Kidney glomerular epithelial cell (primary cell): ENCODE results near the gene MIOX.

Experiments
- DNase-seq: peaks from one replicate; lab custom pipeline; 2025; lab: John Stamatoyannopoulos, UW

MIOX gene

GRCh38 chr22:50490531-50491308 lies 4.1 kb downstream of the MIOX start:
- DNase-seq, result no peak

- DNase-seq, result no peak
These were observed 10.4 kb downstream of the MIOX start for GRCh38 chr22:50497093-50497492.

GRCh38 chr22:50498322-50498890 lies 11.7 kb downstream of the MIOX start:
- peak; percentile 63 for DNase-seq

DNA sequence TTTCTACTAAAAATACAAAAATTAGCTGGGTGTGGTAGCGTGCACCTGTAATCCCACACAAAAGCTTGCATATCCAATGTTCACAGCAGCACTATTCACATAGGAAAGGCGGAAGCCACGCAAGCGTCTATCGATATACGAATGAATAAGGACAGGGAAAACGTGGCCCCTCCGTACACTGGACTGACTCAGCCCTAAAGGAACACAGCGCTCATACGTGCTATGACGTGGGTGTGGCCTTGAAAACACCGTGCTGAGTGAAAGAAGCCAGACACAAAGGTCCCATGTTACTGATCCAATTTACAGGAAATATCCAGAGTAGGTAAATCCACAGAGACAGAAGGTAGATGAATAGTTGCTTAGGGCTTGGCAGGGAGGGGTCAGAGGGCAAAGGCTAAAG lies 13.8 kb downstream of the MIOX start:
- no peak for DNase-seq

GRCh38 chr22:50502096-50502495 lies 15.4 kb downstream of the MIOX start:
- DNase-seq, result no peak

- no peak for DNase-seq
These were observed 16.2 kb downstream of the MIOX start for GRCh38 chr22:50502628-50503474.

DNA sequence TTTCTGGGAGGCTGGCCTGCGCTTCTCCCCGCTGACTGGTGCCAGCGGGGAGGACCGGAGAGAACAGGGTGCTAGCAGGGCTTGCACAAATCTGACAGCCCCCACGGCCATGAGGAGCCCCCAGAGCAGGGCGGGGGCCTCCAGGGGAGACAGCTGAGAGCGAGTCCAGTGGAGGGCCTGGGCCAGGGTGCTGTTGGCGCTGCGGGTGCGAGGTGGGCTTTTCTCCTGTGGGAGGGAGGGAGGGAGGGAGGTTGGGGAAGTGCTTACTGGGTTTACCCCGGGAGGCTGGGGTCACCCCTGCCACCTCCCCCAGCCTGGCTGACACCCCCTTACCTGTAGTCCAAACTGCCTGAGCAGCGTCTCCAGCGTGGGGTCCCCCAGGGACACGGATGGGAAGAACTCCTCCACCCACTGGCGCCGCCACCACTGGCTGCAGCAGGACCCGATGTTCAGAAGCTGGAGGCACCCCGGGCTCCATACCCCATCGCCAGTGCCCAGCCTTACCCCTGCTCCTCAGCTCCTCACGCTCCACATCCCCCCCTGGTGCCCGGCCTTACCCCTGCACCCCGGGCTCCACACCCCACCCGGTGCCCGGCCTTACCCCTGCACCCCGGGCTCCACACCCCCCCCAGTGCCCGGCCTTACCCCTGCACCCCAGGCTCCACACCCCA lies 17.0 kb downstream of the MIOX start:
- DNase-seq, result no peak

GRCh38 chr22:50504369-50505211 lies 17.9 kb downstream of the MIOX start:
- no peak for DNase-seq

GRCh38 chr22:50505276-50505775 lies 18.7 kb downstream of the MIOX start:
- no peak for DNase-seq

GRCh38 chr22:50505776-50506610 lies 19.3 kb downstream of the MIOX start:
- DNase-seq, result no peak

DNA sequence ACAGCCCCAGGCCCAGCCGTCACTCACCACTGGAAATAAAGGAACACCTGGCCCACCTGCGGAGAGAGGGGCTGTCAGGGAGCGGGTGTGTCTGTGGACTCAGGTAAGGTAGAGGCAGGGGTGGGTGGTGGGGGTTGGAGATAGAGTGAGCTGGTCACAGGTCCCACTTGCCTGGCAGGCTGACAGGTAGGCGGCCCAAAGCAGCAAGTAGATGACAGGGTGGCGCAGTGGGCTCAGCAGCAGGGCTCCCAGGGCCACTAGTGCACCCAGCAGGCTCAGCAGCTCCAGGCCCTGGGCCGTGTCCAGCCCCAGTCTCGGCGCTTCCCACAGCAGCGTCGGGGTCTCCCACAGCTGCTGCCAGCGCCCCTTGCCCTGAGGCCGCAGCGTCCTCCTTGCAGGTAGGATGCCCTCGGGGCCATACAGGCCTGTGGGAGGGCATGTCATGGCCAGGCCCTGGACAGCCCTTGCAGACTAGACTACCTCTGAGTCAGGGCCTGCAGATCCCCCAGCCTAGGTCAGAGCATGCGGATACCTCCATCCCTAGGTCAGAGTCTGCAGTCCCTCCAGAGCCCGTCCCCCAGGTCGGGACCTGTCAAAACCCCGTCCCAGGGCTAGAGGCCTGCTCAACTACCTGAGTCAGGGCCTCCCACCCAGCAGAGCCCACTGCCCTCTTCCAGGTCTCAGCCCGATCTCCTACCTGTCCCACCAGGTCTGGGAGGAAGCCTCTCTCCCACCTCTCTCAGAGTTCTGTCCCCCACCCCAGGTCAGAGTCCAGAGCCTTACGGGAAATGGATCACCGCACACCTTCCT lies 20.2 kb downstream of the MIOX start:
- no peak for DNase-seq

DNA sequence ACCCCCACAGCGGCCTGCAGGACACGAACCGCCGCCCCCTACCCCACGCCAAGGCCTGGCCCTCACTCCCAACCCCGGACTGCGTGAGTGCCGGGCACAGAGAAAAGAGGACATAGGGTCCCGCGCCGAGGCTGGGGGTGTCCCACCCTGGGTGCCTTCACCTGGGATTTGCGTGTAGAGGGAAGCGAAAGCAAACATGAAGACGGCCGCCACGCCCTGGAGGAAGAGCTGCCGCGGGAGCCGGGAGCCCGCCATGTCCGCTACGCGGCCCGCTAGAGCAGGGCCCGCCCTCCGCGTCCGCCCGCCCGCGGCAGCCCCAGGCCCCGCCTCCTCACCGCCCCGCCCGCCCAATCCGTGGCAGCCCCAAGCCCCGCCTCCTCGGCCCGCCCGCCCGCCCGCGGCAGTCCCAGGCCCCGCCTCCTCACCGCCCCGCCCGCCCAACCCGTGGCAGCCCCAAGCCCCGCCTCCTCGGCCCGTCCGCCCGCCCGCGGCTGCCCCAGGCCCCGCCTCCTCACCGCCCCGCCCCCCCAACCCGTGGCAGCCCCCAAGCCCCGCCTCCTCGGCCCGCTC lies 20.8 kb downstream of the MIOX start, which contains the start of gene LMF2:
TSS of gene LMF2 (minus strand) at position 282 of the 570 bp plus-strand sequence. CDS start at position 255, 27 bp downstream.
- DNase-seq, result peak; percentile 88

- DNase-seq, result peak; percentile 90
These were observed 21.6 kb downstream of the MIOX start, which contains the start of gene NCAPH2 for GRCh38 chr22:50507991-50508884. TSS of gene NCAPH2 (plus strand) at chr22:50508224. CDS start at chr22:50508338, 114 bp downstream.

- no peak for DNase-seq
These were observed 22.2 kb downstream of the MIOX start for GRCh38 chr22:50508897-50509296.

DNA sequence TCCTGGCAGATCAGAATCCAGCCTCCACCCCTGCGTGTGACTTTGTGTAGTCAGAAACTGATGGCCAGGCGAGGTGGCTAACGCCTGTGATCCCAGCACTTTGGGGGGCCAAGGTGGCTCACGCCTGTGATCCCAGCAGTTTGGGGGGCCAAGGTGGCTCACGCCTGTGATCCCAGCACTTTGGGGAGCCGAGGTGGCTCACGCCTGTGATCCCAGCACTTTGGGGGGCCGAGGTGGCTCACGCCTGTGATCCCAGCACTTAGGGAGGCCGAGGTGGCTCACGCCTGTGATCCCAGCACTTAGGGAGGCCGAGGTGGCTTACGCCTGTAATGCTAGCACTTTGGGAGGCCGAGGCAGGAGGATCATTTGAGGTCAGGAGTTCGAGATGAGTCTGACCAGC lies 26.5 kb downstream of the MIOX start:
- no peak for DNase-seq

DNA sequence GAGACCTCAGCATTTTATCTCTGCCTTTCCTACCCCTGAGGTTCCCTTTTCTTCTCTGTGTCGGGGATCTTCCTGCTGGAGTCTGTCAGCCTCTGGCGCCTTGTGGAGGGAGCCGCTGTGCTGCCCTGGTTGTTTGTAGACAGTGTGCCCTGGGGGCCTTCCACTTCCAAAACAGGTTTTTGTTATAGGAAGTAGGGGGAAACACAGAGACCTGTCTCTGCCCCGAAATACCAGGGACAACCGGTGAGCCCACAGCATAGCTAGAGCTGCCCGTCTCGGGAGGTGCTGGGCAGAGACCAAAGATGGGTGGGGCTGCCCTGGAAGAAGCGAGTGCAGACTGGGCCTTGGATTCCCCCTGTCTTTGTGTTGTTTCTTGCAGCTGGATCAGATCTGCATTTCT lies 29.4 kb downstream of the MIOX start:
- DNase-seq, result no peak

DNA sequence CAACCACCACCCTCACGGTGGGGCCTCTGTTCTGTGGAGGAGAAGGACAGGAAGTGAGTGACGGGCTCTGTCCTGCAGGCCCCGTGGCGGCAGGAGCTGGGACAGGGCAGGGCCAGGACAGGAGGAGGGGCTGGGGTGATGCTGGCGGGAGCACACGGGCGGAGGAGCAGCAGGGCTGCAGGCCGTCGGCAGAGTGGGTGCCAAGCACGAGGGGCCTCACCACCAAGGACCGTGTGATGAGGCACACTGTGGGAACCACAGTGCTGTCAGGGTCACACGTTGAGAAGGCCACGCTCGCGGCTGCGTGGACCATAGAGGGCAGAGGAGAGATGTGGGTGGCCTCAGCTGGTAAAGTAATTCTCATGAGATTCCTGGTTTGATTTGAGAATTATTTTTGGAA lies 30.2 kb downstream of the MIOX start:
- DNase-seq, result no peak
